Activated T-cell treated with anti-CD3 and anti-CD28 coated beads, Interleukin-2, amount 50 U/mL, for 4 hours (primary cell): ENCODE data around the gene RGS7. TPM values are rescaled to one million over a fixed set of nuclear protein-coding genes. Genes with fewer than 3 reads are reported as not detected.
"Not testable (repeated sequence)": the region's sequence is repeated elsewhere in the genome, so short reads cannot be mapped to it uniquely, and the experiment has no call there.

ENCODE experiments used
- ATAC-seq, 2 donors: fragments of 200-7000 bp; cut with Tn5 transposase; one replicate each; pipeline ENCODE4 v1.10.0; 2021
- DNase-seq: peaks from one replicate; pipeline ENCODE4 v3.0.0-alpha.2; 2020
- H3K27me3 Mint-ChIP-seq: one replicate; pipeline ENCODE4 v1.8.0; 2021; ENCODE audit warnings: low read depth, mixed read lengths
- H3K36me3 Mint-ChIP-seq: one replicate; pipeline ENCODE4 v1.8.0; 2022; ENCODE audit warnings: mixed read lengths; ENCODE audit not compliant: insufficient read depth
- H3K4me1 Mint-ChIP-seq: one replicate; pipeline ENCODE4 v1.8.0; 2021; ENCODE audit warnings: low read depth, mixed read lengths
- H3K4me3 Mint-ChIP-seq: one replicate; pipeline ENCODE4 v1.8.0; 2021; ENCODE audit warnings: mild to moderate bottlenecking, moderate library complexity, mixed read lengths
- H3K9me3 Mint-ChIP-seq: one replicate; pipeline ENCODE4 v1.8.0; 2021; ENCODE audit warnings: mixed read lengths
- total RNA-seq, 3 donors: library from RNA; stranded (reverse); gene quantifications; one replicate each; pipeline ENCODE4 v1.2.1, GENCODE V29; 2021

The RGS7 gene
- total RNA-seq, 3 donors from 2014 or later, result not detected

DNA sequence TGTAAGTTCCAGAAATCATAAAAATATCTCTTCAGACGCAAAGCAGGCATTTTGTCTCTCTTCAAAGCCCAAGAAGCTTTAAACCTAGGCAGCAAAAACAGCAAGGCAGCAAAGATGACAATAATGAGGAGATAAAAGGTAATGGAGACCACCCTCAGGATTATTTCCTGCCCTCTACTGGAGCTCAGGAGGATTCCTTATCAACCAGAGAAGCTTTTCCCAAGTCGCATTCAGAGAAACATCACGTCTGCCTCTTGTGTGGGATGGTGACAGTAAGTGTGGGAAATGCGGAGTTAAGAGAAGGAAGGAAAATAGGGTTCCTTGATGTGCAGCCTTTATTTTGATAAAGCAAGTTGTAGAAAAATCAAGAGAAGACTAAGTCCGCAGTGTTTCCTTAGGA is 365.8 kb downstream of the RGS7 start:
- ATAC-seq, result no peak
- DNase-seq, result no peak
- Mint-ChIP-seq H3K9me3 (peaks cover 3% of the 10 kb centered on the region), H3K27me3 (no peaks in the 10 kb centered on the region), H3K36me3 (no peaks in the 10 kb centered on the region), H3K4me1 (no peaks in the 10 kb centered on the region), H3K4me3 (no peak overlapping the region)

DNA sequence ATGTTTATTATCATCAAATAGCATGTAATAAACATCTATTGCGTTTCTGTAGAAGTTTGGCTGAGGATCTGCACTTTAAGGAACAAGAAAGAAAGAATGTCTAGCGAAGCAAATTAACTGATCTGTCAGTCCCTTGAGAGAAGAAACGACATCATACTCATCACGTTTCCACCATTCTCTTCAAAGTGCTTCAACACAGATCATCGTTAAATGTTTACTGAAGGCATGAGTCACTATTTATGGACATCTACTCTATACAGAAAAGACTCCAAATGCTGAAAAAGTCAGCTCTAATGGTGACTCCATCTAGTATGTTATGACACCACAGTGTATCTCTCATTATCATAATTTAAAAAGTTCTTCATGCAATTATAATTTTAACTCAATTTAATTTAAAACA is 369.1 kb downstream of the RGS7 start:
- Mint-ChIP-seq H3K27me3 (no peaks in the 10 kb centered on the region), H3K9me3 (peaks cover 7% of the 10 kb centered on the region), H3K4me3 (no peak overlapping the region), H3K4me1 (no peaks in the 10 kb centered on the region), H3K36me3 (no peaks in the 10 kb centered on the region)
- no peak for DNase-seq
- ATAC-seq, result no peak

DNA sequence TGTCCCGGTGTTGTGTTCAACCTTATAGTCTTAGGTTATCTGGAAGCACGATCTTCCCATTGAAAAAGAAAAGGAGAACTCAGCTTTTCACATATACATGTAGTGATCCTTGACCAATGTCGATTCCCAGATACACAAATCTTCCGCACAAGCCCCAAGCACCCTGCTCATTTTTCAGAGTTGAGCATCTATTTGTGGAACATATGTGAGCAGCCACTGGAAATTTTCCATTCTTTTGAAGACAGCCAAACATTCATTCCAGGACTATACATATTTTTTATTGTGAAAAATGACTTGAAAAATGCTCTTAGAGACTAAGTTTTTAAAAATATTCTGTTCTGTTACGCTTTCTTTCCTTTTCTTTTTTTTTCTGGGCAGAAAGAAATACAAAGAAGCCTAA is 371.9 kb downstream of the RGS7 start:
- H3K9me3 Mint-ChIP-seq, result peaks cover 7% of the 10 kb centered on the region
- ATAC-seq, result no peak
- no peaks in the 10 kb centered on the region for H3K36me3 Mint-ChIP-seq
- no peaks in the 10 kb centered on the region for H3K4me1 Mint-ChIP-seq
- DNase-seq, result no peak
- H3K27me3 Mint-ChIP-seq, result no peaks in the 10 kb centered on the region
- H3K4me3 Mint-ChIP-seq, result no peak overlapping the region

DNA sequence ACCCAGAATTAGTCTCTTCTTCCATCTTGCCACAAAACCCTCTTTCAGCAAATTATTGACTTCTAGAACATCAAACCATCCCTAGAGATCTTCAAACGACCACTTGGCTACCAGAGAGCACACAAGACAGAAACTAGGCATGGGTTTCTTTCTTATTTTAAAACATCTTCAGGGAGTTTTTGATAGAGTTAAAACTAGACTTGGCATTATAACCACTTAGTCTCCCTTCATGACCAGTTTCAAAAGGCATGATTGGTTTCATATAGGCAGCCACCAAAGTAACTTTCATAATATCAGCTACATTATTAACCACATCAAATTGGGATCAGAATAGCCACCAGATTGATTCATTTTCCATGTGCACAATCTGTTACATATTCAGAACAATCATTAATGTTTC is 376.7 kb downstream of the RGS7 start:
- no peak for DNase-seq
- Mint-ChIP-seq H3K27me3 (no peaks in the 10 kb centered on the region), H3K9me3 (peaks cover 13% of the 10 kb centered on the region), H3K4me3 (no peak overlapping the region), H3K4me1 (no peaks in the 10 kb centered on the region), H3K36me3 (no peaks in the 10 kb centered on the region)
- no peak for ATAC-seq

DNA sequence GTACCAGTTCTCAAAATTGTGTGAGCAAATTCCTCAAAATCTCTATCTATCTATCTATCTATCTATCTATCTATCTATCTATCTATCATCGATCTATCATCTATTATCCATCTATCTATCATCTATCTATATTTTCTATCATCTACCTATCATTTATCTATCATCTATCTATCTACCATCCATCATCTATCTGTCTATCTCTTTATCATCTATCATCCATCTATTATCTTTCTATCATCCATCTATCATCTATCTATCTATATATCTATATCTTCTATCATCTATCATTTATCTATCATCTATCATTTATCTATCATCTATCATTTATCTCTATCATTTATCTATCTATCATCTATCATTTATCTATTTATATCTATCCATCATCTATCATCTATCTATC is 380.3 kb downstream of the RGS7 start:
- H3K36me3 Mint-ChIP-seq, result no peaks in the 10 kb centered on the region
- no peak for DNase-seq
- H3K27me3 Mint-ChIP-seq, result no peaks in the 10 kb centered on the region
- H3K4me3 Mint-ChIP-seq, result no peak overlapping the region
- ATAC-seq, result no peak
- peaks cover 7% of the 10 kb centered on the region for H3K9me3 Mint-ChIP-seq
- no peaks in the 10 kb centered on the region for H3K4me1 Mint-ChIP-seq

DNA sequence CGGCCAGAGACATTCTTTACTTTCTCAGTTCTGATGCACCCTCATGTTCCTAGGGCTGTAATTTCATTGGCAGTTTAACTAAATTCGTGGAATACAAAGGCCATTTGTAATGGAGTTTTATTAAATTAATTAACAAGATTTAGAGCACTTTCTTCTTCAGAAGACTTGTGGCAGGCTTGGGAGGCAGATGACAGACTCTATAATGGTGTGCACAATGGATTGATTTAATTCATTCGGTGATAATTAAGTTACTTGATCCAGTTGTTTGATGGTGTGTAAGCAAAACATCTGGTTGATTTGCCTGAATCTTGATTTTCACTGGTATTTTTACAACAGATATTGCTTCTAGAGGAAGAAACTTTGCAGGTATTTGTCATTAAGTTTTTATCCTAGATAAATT is 383.1 kb downstream of the RGS7 start:
- Mint-ChIP-seq H3K9me3 (peaks cover 3% of the 10 kb centered on the region), H3K36me3 (no peaks in the 10 kb centered on the region), H3K27me3 (no peaks in the 10 kb centered on the region), H3K4me1 (no peaks in the 10 kb centered on the region), H3K4me3 (no peak overlapping the region)
- ATAC-seq (no peak), DNase-seq (no peak)

DNA sequence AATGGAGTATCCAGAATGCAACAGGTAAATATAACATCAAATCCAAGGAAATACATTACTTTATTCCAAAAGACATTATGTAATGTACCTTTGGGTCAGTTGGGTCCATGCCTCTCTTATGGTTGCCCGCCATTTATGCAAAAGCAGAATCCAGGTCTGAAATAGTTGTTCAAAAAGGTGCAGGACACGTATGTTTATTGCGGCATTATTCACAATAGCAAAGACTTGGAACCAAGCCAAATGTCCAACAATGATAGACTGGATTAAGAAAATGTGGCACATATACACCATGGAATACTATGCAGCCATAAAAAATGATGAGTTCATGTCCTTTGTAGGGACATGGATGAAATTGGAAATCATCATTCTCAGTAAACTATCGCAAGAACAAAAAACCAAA is 384.9 kb downstream of the RGS7 start:
- not testable (repeated sequence) for H3K9me3 Mint-ChIP-seq, H3K4me3 Mint-ChIP-seq, ATAC-seq, H3K36me3 Mint-ChIP-seq, H3K4me1 Mint-ChIP-seq, H3K27me3 Mint-ChIP-seq, DNase-seq

DNA sequence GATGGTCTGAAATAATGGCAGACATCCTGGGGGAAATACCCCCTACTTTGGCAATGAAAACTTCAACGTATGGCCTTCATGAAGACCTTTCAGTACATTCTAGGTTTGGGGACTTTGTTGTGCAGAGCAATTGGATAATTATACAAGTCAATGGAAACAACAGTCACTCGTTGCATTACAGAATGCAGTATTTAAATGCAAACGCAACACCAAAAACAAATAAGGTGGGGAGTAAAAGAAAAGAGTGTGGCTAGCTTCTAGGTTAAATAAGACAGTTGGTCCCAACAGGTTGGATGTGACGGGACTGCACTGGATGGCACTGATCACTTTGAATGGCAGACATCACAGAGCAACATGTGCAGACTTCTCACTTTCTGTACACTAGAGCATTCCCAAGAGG is 386.8 kb downstream of the RGS7 start:
- H3K4me3 Mint-ChIP-seq, result no peak overlapping the region

DNA sequence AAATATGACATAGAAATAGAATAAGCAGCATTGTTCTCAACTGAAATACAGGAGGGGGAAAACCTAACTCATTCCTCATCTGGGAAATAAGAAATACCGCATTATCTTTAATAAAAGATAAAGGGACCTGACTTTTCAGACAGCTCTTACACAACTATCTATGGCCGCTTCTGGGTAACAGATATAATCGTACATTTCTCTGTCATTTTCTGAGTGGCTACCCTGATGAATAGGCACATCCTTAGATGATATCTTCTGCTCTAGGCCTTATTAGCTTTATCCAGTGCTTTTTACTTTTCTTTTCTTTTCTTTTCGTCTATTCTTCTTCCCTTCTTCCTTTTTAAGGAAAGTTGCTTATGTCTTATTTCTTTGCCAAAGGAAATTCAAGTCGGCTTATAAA is 388.1 kb downstream of the RGS7 start:
- ATAC-seq (no peak), DNase-seq (no peak)
- no peaks in the 10 kb centered on the region for H3K4me1 Mint-ChIP-seq
- H3K36me3 Mint-ChIP-seq, result no peaks in the 10 kb centered on the region
- no peaks in the 10 kb centered on the region for H3K27me3 Mint-ChIP-seq
- no peak overlapping the region for H3K4me3 Mint-ChIP-seq
- no peaks in the 10 kb centered on the region for H3K9me3 Mint-ChIP-seq

More for the DNA sequence above, 386.8 kb downstream of the RGS7 start:
- DNase-seq (no peak), ATAC-seq (no peak)
- H3K4me1 Mint-ChIP-seq, result no peaks in the 10 kb centered on the region
- no peaks in the 10 kb centered on the region for H3K36me3 Mint-ChIP-seq
- H3K9me3 Mint-ChIP-seq, result no peaks in the 10 kb centered on the region
- no peaks in the 10 kb centered on the region for H3K27me3 Mint-ChIP-seq

DNA sequence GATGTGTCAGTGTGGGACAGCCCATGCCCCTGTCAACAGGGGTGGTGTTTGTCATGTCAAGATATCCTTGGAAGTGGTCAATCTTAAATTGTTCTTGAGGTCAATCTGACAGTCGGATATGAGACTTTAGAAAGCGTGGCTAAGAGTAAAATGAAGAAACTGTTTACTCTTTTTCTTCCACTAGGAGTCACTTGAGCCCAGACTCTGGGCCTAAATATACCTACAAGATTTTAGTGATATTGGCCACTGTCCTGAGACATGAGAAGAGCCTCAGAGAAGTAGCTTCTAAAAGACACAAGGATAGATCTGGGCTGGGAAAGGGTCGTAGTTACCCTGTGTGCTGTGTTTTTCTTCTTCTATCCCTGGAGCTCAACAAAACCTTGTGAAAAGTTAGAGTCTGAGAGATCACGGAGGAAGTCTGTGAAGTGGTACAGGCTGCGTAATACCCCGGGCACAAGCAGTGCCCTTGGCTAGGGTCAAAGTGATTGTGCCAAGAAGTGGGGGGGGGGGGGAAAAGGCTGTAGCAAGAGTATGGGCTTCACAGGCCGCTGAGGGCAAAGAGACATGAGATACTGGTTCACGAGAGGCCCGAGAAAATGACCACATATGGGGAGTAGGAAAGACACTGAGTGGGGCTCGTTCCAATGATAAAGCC is 389.8 kb downstream of the RGS7 start:
- Mint-ChIP-seq H3K36me3 (no peaks in the 10 kb centered on the region), H3K4me1 (no peaks in the 10 kb centered on the region), H3K9me3 (no peaks in the 10 kb centered on the region), H3K4me3 (no peak overlapping the region), H3K27me3 (no peaks in the 10 kb centered on the region)
- DNase-seq (no peak), ATAC-seq (no peak)

DNA sequence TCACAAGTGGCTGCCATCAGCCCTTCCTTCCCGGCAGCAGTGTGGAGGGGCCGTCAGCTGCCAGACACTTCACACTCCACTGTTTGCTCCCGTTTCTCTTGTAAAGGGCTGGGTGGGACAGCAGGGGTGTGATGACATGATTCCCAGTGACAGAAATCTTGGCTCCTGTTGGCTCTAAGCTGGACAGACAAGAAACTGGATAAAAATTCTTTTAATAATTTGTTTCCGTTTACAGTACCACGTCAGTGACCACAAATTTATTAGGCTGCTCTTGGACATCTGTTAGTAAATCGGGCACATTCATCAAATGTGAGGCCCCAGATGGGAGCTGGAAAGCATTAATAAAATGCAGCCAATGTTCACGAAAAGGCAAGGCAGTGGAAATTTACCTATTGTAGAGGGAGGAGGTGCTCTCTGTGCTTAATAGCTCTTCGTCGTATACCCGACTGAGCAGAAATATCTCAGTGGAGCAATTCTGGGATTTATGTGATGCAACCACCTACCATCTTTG is 391.4 kb downstream of the RGS7 start:
- DNase-seq (no peak), ATAC-seq (no peak)
- Mint-ChIP-seq H3K4me3 (no peak overlapping the region), H3K4me1 (no peaks in the 10 kb centered on the region), H3K36me3 (no peaks in the 10 kb centered on the region), H3K9me3 (no peaks in the 10 kb centered on the region), H3K27me3 (no peaks in the 10 kb centered on the region)

DNA sequence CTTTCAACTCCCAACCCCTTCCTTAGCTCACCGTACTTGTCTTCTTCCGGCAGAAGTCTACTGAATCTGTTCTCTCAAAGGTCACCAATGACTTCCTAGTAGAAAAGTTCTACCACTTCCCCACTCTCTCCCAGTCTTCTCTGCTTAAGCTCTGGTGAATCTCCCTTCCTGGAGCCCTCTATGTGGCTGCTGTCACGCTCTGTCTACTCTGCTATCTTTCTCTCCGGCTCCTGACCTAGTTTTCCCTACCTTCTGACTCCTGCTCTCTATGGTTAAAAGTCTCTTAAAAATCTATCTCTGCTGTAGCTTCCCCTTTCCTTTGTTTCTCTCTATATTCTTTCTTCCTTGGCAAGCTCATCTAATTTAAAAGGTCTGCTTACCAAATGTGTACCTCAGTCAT is 394.9 kb downstream of the RGS7 start:
- Mint-ChIP-seq H3K4me1 (no peaks in the 10 kb centered on the region), H3K9me3 (no peaks in the 10 kb centered on the region), H3K27me3 (no peaks in the 10 kb centered on the region), H3K4me3 (no peak overlapping the region), H3K36me3 (no peaks in the 10 kb centered on the region)
- ATAC-seq, result no peak
- no peak for DNase-seq

DNA sequence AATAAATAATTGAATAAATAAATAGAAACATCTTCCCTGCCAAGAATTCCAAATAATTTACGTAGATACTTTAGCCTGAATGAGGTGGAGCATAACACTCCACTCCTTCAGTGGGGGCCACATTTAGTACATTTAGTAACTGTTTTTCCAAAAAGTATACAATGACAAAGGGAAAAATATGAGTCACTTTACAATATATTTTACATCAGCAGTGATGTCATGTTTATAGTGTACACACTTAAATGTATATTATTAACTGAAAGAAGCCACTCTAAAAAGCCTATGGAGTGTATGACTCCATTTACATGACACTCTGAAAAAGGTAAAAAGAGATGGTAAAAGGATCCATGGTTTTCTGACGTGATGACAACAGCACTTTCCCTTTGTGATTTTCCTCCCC is 400.6 kb downstream of the RGS7 start:
- Mint-ChIP-seq H3K4me1 (no peaks in the 10 kb centered on the region), H3K9me3 (peaks cover 3% of the 10 kb centered on the region), H3K27me3 (no peaks in the 10 kb centered on the region), H3K4me3 (no peak overlapping the region), H3K36me3 (no peaks in the 10 kb centered on the region)
- ATAC-seq (no peak), DNase-seq (no peak)

DNA sequence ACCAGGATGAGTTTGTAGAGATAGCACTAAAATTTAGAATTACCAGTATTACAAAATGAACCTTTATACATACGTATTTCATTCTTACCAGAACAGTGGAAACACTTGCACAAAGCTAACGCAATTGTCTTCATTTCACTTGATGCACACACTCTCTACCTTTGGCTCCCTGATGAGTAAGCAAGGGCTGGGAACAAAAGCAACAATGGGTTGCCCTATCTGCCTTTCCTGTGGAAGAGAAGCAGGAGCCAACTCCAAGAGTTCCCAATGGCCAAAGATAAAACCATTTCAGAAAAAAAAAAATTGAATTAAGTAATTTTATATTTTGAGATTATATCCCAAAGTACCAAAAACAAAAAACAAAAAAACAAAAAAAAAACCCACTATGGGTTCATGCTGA is 401.0 kb downstream of the RGS7 start:
- ATAC-seq (no peak), DNase-seq (no peak)
- Mint-ChIP-seq H3K4me3 (no peak overlapping the region), H3K36me3 (no peaks in the 10 kb centered on the region), H3K27me3 (no peaks in the 10 kb centered on the region), H3K9me3 (peaks cover 3% of the 10 kb centered on the region), H3K4me1 (no peaks in the 10 kb centered on the region)

DNA sequence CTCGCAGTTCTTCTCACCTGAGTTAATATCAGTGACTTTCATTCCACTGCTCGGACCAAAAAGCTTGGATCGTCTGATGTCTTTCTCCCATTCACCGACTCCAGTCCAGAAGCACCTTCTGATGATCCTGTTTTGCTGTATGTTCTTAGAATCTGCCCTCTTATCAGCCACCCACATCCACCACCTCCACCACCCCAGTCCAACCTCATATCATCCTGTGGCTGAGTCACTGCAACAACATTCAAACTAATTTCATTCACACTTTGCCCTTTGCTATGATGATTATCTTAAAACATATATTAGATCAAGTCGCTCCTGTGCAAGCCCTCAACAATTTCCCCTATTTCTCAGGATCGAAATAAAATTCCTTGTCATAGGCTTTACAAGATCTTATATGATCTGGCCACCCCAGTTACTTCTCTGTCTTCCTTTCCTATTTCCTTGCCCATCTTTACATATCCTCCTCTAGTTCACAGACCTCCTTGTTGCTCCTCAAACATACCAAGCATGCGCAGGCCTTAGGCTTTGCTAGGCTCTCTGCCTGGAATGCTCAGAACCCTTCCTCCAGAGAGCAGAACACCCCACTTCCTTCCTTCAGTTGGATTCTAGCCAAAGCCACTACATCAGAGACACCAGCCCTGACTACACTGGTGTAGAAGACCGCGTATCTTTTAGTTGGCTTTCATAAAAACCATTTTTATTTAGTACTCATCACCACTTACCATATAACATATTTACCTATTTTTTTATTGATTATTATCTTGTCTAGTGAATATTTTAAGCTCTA is 409.4 kb downstream of the RGS7 start:
- H3K4me3 Mint-ChIP-seq, result no peak overlapping the region
- no peaks in the 10 kb centered on the region for H3K4me1 Mint-ChIP-seq
- no peaks in the 10 kb centered on the region for H3K36me3 Mint-ChIP-seq
- no peaks in the 10 kb centered on the region for H3K27me3 Mint-ChIP-seq
- no peak for DNase-seq
- no peak for ATAC-seq
- no peaks in the 10 kb centered on the region for H3K9me3 Mint-ChIP-seq
